ENCODE measurements around the gene SEPTIN8.

The SEPTIN8 gene, protein sequence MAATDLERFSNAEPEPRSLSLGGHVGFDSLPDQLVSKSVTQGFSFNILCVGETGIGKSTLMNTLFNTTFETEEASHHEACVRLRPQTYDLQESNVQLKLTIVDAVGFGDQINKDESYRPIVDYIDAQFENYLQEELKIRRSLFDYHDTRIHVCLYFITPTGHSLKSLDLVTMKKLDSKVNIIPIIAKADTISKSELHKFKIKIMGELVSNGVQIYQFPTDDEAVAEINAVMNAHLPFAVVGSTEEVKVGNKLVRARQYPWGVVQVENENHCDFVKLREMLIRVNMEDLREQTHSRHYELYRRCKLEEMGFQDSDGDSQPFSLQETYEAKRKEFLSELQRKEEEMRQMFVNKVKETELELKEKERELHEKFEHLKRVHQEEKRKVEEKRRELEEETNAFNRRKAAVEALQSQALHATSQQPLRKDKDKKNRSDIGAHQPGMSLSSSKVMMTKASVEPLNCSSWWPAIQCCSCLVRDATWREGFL

GRCh38 chr5:132777209-132778069 lies at the start of gene SEPTIN8:
SEPTIN8 (minus strand) TSS chr5:132777239; CDS start chr5:132777137, 102 bp downstream.
- DNase-seq = peak; percentile 46

- no peak for DNase-seq
Measured at GRCh38 chr5:132826424-132827082, 49.5 kb upstream of the SEPTIN8 start.

GRCh38 chr5:132825834-132826391 lies 48.9 kb upstream of the SEPTIN8 start:
- DNase-seq = peak; percentile 28

DNA sequence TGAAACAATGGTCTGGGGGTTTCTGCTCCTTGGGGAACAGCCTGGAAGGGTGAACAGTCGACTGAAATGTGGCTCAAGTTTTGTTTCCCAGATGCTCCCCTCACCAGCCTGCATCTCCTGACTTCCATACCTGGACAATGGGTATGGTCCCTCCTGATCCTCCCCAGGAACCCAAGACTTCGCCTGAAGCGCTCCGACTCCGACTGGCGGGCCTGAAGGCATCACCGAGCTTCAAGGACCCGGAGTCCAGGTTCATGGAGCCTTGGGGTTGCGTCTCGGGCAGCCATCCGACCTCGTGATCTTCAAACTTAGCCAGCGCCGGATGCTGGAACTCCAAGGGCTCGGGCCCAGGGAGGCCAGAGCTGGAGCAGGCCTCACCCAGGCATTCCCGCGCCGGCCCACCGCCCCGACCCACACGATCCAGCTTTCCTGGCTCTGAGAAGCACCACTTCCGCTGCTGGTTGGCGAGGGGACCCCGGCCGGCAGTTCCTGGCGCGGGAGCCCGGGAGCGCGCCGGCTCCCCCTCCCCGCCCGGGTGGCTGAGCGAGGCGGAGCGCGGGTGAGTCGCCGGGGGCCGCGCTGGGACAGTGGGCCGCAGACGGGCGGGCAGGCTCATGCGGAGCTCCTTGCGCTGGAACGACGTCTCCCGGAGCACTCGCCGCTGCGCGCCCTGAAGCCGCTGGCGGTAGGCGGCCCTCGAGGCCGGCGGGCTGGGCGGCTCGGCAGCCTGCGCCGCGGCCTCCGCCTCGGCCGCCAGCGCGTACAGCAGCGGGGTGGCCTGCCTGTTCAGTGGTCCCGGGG lies 48.2 kb upstream of the SEPTIN8 start:
- DNase-seq = no peak

DNA sequence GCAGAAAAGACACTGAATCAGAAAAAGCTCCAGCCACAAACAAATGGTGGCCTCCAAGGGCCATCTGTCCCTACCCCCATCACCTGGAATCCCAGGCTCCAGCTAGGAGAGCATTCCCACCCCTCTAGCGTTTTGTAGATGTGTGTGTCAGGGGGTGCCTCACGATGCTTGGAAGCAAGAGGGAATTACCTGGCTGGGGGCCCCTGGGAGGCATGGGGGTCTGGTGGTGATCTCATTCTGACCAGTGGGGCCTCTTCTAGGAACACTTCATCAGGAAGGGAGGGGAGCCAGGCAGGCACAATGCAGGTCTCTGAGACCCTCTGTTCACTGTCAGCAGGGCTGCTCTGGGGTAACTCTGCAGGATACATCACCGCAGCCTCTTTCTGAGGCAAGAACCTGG lies 47.4 kb upstream of the SEPTIN8 start:
- DNase-seq = no peak

DNA sequence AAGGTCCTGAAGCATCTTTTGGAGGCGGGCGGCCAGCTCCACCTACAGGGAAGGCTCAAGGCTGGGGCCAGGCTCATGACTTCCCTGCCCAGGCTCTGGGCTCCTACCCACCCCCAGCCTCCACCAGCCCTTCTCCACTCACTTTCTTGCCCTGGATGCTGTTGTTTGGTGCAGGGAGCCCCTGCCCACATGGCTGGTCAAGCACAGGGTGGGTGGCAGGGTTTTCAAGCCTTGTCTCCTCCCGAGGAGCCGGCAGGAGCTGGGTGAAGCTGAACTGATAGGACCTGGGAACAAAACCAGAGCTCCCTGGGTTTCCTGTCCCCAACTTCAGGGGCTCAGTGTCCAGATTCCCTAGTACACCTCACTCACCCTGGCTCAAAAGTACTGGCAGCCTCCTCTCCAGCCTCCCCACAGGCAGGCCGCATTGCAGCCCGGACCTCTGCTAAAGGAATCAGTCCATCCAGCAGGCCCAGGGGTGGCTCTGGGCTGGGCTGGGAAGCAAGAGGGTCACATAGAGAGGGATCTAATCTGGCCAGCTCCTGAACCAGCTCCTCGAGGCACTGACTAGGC lies 46.5 kb upstream of the SEPTIN8 start:
- DNase-seq = no peak

DNA sequence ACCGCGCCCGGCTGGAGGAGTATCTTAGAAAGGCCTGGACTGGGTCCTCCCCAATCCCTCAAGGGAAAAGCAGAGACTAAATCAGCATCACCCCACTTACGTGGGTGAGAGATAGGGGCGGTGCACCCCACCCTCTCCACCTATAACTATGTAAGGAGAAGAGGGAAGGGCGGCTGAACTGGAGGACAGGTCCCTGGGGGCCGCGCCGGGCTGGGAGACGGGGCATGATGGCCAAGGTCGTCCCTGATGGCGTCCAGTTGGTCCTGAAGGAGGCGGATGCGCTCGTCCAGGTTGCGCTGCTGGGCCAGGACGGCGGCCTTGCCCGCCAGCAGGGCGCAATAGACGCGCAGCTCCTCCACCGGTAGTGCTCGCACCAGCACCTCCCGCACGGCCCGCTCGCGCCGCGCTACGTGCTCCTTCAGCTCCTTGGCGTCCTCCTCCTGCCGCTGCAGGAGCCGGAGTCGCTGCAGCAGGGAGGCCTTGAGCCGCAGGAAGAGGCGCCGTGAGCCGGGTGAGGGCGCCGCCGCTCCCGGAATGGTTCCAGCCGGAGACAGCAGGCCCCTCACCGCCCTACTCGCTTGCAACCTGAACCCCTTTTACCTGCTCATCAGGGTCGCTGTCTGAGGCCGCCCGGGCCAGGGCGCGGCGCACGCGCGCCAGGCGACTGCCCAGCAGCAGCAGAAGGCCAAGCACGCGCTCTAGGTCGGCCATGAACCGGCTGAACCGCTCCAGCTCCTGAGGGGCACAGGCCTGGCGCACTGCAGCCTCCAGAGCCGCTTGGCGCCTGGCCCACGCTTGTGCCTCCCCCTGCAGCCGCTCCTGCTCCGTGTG lies 45.8 kb upstream of the SEPTIN8 start:
- peak; percentile 12 for DNase-seq

GRCh38 chr5:132821791-132822190 lies 44.8 kb upstream of the SEPTIN8 start:
- no peak for DNase-seq

- DNase-seq = no peak
Measured at GRCh38 chr5:132821350-132821749, 44.3 kb upstream of the SEPTIN8 start.

DNA sequence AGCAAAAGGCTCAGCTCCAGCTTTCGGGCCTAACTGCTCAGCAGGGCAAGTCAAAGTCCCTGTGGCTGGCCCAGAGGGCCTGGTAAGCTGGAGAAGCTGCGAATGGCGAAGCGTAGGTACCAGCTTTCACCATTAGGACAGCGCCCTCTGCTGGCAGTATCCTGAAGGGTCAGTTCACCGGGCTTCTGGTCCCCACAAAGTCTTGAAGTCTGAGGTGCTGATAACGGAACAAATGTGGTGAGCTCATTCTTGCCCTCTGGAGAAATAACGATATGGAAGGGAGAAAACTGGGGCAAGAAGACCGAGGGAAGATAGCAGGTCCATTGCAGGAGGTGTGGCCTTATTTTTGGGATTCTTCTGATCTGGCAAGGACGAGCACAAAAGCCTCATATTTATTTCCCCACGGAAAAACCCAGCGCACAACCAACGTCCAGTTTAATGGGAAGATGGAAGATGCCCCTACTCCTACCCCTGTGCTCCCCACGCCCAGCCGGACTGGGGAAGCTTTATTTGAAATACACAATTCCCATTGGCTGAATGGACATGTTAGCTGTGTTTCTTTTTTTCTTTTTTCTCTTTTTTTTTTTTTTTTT lies 43.2 kb upstream of the SEPTIN8 start:
- peak; percentile 93 for DNase-seq

GRCh38 chr5:132819468-132819867 lies 42.4 kb upstream of the SEPTIN8 start:
- peak; percentile 28 for DNase-seq

GRCh38 chr5:132817011-132817410 lies 40.0 kb upstream of the SEPTIN8 start:
- no peak for DNase-seq

GRCh38 chr5:132816554-132816953 lies 39.5 kb upstream of the SEPTIN8 start:
- no peak for DNase-seq

DNA sequence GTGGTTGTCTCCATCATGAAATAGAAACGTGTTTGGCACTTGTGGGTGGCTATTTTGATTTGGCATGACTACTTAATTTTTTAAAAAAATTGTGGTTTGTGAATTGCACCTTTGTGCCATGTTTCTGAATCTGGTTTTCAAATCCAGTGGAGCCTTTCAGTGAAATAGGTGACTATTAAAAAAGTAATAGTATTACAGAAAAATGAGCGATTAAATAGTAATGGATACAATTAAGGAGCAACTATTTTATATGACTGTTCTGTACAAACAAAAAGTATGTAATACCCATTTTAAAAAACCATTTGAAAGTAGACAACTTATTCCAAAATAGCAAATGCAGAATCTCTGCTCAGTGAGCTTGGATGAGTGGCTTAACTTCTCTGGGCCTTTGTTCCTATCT lies 39.0 kb upstream of the SEPTIN8 start:
- DNase-seq = no peak

GRCh38 chr5:132815454-132815853 lies 38.4 kb upstream of the SEPTIN8 start:
- no peak for DNase-seq

DNA sequence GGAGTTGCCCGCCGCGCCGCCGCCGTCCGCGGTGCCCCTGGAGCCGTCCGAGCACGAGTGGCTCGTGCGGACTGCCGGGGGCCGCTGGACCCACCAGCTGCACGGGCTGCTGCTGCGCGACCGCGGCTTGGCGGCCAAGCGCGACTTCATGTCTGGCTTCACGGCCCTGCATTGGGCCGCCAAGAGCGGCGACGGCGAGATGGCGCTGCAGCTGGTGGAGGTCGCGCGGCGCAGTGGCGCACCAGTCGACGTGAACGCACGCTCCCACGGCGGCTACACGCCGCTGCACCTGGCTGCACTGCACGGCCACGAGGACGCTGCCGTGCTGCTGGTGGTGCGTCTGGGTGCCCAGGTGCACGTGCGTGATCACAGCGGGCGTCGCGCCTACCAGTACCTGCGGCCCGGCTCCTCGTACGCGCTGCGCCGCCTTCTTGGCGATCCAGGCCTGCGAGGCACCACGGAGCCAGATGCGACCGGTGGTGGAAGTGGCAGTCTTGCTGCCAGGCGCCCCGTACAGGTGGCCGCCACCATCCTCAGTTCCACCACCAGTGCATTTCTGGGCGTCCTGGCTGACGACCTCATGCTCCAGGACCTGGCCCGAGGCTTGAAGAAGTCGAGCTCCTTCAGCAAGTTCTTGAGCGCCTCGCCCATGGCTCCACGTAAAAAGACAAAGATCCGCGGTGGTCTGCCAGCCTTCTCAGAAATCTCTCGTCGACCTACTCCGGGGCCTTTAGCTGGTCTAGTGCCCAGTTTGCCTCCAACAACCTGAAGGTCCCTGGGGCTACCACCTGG lies 37.7 kb upstream of the SEPTIN8 start:
- no peak for DNase-seq

DNA sequence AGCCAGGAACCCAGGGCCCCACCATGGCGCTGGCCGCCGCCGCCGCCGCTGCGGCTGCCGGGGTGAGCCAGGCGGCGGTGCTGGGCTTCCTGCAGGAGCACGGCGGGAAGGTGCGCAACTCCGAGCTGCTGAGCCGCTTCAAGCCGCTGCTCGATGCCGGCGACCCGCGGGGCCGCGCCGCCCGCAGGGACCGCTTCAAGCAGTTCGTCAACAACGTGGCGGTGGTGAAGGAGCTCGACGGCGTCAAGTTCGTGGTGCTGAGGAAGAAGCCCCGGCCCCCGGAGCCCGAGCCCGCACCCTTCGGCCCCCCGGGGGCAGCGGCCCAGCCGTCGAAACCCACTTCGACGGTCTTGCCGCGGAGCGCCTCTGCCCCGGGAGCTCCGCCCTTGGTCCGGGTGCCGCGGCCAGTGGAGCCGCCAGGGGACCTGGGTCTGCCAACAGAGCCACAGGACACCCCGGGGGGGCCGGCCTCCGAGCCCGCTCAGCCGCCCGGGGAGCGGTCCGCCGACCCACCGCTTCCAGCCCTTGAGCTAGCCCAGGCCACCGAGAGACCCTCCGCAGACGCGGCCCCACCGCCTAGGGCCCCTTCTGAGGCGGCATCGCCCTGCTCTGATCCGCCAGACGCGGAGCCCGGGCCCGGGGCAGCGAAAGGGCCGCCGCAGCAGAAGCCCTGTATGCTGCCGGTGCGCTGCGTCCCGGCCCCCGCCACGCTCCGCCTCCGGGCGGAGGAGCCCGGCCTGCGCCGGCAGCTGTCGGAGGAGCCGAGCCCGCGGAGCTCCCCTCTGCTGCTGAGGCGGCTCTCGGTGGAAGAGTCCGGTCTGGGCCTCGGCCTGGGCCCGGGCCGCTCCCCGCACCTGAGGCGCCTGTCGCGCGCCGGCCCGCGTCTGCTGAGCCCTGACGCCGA lies 36.8 kb upstream of the SEPTIN8 start:
- DNase-seq = peak; percentile 51

Measured in CD4-positive, alpha-beta T cell treated with Interleukin-17A for 4 hours (primary cell).